NCI-H2171 (cell line): ENCODE data around the gene FAM111A.

Experiments used
- DNase-seq: peaks from one replicate; lab custom pipeline; 2025; lab: John Stamatoyannopoulos, UW

FAM111A gene

GRCh38 chr11:59180168-59180776 is 37.6 kb downstream of the FAM111A start:
- no peak for DNase-seq

- no peak for DNase-seq
Observed at GRCh38 chr11:59180907-59181306, 38.3 kb downstream of the FAM111A start.

GRCh38 chr11:59181746-59182456 is 39.2 kb downstream of the FAM111A start:
- DNase-seq = no peak

- no peak for DNase-seq
Observed at GRCh38 chr11:59182457-59183151, 39.9 kb downstream of the FAM111A start.

DNA sequence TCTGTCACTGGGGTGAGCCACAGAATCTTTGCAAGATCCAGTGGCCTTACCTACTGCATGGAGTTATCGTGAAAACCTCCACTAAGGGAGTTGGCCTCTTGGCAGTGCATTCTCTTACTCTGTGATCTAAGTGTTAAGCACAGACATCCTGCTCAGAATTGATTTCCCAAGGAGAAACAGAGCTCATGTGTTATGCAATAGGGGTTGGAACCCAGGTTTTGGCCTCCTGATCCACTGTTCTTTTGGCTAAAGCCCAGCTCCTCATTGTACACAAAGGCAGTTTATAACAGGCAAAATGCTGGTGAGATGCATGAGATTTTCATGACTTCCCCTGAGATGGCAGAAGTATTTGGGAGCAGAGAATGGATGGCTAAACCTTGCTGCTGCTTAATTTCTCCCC is 41.1 kb downstream of the FAM111A start:
- DNase-seq = no peak

DNA sequence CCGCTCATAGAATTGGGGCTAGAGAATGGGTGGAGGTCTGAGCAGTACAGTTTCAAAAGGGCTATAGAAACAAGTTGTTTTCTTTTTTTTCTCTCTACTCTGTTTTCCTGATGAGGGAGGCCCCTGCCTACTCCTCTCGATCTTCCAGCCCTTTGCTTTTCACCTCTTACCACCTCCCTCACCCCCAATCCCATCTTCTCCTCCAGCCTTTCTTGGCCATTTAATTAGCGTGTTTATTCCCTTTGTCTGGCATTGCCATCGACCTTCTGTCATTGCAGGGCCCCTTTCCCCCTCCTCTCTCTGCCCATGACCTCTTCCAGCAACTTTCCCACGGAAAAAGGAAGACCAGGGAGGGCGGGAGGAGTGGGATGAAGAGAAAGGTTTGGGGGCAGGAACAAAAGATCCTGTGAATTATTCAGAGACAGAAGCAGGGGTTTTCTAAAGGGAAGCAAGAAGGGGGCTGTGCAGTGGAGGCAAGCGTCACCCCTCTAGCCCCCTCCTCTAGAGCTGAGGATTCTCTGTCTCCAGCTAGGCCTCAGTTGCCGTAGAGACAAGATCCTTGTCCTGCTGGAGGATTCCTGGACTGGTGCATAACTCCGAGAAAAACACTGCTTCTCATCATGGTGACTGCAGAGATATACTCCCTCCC is 42.2 kb downstream of the FAM111A start:
- DNase-seq = no peak

GRCh38 chr11:59185386-59185945 is 42.8 kb downstream of the FAM111A start:
- DNase-seq = no peak

- DNase-seq = no peak
Observed at GRCh38 chr11:59186130-59186594, 43.5 kb downstream of the FAM111A start.

GRCh38 chr11:59187035-59187434 is 44.4 kb downstream of the FAM111A start:
- DNase-seq = no peak

DNA sequence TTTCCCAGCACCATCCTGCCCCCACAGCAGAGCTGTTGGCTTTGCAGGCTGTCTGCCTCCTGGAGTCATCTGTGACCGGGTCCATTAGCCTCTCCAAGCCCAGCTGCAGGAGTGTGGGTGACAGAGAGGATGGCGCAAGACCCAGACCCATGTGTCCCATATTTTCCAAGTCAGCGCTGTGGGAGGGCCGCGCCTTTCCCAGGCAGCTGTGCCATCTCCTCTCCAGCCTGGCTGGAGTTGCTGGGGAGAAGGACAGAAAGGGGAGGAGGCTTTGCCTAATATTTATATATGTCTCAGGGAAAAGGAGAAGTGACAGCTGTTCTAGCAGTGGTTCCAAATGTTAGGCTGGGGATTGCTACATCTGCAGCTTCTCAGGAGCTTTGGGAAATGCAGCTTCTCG is 44.9 kb downstream of the FAM111A start:
- DNase-seq = no peak

- no peak for DNase-seq
Observed at GRCh38 chr11:59188954-59189353, 46.3 kb downstream of the FAM111A start.

DNA sequence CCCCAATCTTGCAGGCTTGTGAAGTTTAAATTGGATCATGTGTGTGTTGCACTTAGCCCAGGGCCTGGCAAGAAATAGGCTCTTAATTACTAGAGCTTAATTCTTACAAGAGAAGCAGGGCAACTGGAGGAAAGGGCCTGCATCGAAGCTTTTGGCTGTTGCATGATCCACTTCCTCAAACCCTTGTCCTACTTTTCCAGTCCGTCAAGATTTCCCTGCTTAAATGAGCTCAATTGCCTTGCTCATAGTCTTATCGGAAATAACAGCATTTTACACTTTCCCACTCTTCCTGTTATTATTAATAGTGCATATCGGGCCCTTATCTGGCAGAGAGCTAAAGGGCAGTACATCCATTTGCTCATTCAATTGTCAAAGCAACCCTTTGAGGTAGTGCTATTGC is 47.3 kb downstream of the FAM111A start:
- no peak for DNase-seq

GRCh38 chr11:59191095-59191494 is 48.4 kb downstream of the FAM111A start:
- no peak for DNase-seq

DNA sequence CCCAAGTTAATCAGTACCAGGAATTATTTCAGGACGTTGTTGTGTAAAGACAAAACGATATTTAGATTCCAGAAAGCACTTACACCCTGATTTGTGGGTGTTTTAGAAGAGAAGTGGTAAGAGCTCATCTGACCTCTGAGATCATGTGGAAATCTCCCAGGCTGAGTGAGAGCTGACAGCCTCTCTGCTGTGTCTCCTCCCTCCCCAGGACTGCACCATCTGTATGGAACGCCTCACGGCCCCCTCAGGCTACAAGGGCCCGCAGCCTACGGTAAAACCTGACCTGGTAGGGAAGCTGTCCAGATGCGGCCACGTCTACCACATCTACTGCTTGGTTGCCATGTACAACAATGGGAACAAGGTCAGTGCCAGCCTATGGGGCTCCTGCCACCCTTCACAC is 49.2 kb downstream of the FAM111A start:
- DNase-seq = no peak

GRCh38 chr11:59192446-59193020 is 49.9 kb downstream of the FAM111A start:
- DNase-seq = no peak

DNA sequence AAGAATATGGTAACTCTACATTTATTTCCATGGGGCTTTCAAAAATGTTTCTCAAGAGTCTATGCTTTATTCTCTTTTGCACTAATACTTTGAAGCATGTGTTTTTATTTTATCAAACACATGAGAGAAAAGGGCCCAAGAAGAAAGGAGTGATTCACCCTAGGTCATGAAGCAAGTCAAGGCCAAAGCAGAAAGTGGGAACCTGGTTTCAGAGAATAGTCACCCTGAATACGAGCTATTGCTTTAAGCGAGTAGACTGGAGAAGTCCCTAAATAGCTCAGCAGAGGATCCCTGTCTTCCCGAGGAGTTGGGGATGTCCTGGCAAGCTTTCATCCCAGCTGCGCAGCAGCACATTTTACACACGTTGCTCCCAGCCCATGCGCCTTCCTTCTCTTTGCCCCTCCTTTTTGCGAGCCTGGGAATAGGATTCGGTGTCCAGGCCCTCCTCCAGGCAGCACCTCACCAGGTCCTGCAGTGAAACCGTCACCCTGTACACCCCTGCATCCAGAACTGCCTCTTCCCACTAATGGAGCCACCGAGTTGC is 51.0 kb downstream of the FAM111A start:
- no peak for DNase-seq

DNA sequence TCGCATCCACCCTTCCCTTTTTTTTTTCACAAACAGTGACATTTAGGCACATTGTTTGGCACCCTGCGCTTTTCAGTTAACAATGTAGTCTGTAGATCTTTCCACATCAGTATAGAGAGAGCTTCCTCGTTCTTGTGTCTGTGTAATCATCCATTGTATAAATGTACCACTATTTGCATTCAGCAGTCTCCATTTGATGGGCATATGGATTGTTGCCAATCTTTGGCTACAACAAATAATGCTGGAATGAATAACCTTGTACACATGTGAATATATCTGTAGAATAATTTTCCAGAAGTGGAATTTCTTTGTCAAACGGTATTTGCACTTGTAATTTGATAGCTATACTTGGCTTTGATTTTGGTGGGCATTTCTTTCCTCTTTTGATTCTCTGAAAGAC is 52.9 kb downstream of the FAM111A start:
- no peak for DNase-seq

- no peak for DNase-seq
Observed at GRCh38 chr11:59196777-59197176, 54.1 kb downstream of the FAM111A start.

GRCh38 chr11:59197991-59198390 is 55.3 kb downstream of the FAM111A start:
- DNase-seq = no peak

DNA sequence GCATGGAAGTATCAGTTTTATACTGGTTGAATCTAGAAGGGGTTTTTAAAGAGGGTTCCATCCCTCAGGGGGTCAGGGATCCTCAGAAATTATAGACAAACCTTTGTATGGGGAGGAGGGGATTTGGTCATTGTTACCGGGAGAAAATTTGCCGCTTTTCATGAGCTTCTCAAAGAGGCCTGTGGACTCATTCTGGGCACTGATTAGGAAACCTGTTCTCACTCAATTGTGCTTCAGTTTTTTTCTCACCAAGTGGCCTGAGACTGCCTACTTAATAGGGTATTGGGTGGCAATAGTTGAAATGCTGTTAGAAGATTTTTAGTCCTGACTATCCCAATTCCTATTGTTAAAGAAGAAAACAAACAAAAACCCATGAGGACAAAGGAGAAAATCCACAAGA is 56.1 kb downstream of the FAM111A start:
- no peak for DNase-seq

GRCh38 chr11:59199546-59200422 is 57.1 kb downstream of the FAM111A start:
- no peak for DNase-seq
